GM23338 (cell line): ENCODE results near the gene R3HDM4. TPM values are rescaled to one million over a fixed set of nuclear protein-coding genes. Genes with fewer than 3 reads are reported as not detected.

ENCODE experiments used
- ATAC-seq: fragments of 200-7000 bp; cut with Tn5 transposase; 3 replicates; pipeline ENCODE4 v1.9.1; 2020
- DNase-seq: peaks from one replicate; pipeline ENCODE4 v3.0.0-alpha.2; 2015; ENCODE audit warnings: low spot score
- H2AFZ ChIP-seq: fragments of 200-600 bp; sonication (generic); 2 replicates; pipeline ENCODE4 v1.8.0; 2016; ENCODE audit warnings: antibody characterized with exemption, mild to moderate bottlenecking, moderate library complexity
- H3F3A ChIP-seq: fragments of 200-600 bp; sonication (generic); replicated peaks from 2 replicates; pipeline ENCODE4 v1.8.0; 2017; ENCODE audit warnings: antibody characterized with exemption, mixed run types, low read depth
- H3K27ac ChIP-seq: fragments of 200-600 bp; sonication (generic); 2 replicates; pipeline ENCODE4 v1.6.1; 2016; ENCODE audit warnings: low read depth
- H3K27me3 ChIP-seq: fragments of 200-600 bp; sonication (generic); 2 replicates; pipeline ENCODE4 v1.8.0; 2016; ENCODE audit warnings: mild to moderate bottlenecking, mixed run types, moderate library complexity; ENCODE audit not compliant: insufficient read depth
- H3K36me3 ChIP-seq: fragments of 200-600 bp; sonication (generic); 2 replicates; pipeline ENCODE4 v1.8.0; 2016; ENCODE audit warnings: mild to moderate bottlenecking; ENCODE audit not compliant: insufficient read depth
- H3K4me1 ChIP-seq: fragments of 200-600 bp; sonication (generic); 2 replicates; pipeline ENCODE4 v1.8.0; 2016; ENCODE audit warnings: mild to moderate bottlenecking, moderate library complexity; ENCODE audit not compliant: insufficient read depth
- H3K4me2 ChIP-seq: fragments of 200-600 bp; sonication (generic); 2 replicates; pipeline ENCODE4 v1.7.1; 2017; ENCODE audit warnings: mixed run types
- H3K4me3 ChIP-seq: fragments of 200-600 bp; sonication (generic); 2 replicates; pipeline ENCODE4 v1.6.1; 2016; ENCODE audit warnings: mixed run types
- H3K79me2 ChIP-seq: fragments of 200-600 bp; sonication (generic); replicated peaks from 2 replicates; pipeline ENCODE4 v1.8.0; 2017; ENCODE audit warnings: mild to moderate bottlenecking; ENCODE audit not compliant: insufficient read depth
- H3K9me2 ChIP-seq: fragments of 200-600 bp; sonication (generic); 2 replicates; pipeline ENCODE4 v1.8.0; 2017; ENCODE audit not compliant: insufficient read depth
- H4K20me1 ChIP-seq: fragments of 200-600 bp; sonication (generic); replicated peaks from 2 replicates; pipeline ENCODE4 v1.8.0; 2017; ENCODE audit warnings: mild to moderate bottlenecking; ENCODE audit not compliant: insufficient read depth
- H3K27ac Mint-ChIP-seq: 2 replicates; pipeline ENCODE4 v1.8.0; 2020; ENCODE audit warnings: inconsistent platforms, mild to moderate bottlenecking, moderate library complexity, mixed read lengths
- H3K27me3 Mint-ChIP-seq: 3 replicates; pipeline ENCODE4 v1.8.0; 2022; ENCODE audit warnings: low read depth, mild to moderate bottlenecking, moderate library complexity, mixed read lengths, inconsistent platforms; ENCODE audit not compliant: insufficient read depth, poor library complexity
- H3K36me3 Mint-ChIP-seq: 3 replicates; pipeline ENCODE4 v1.8.0; 2021; ENCODE audit warnings: low read depth, mild to moderate bottlenecking, inconsistent platforms, moderate library complexity, mixed read lengths
- H3K4me1 Mint-ChIP-seq: 3 replicates; pipeline ENCODE4 v1.8.0; 2020; ENCODE audit warnings: mild to moderate bottlenecking, inconsistent platforms, mixed read lengths
- H3K4me3 Mint-ChIP-seq: 3 replicates; pipeline ENCODE4 v1.8.0; 2021; ENCODE audit warnings: moderate library complexity, mild to moderate bottlenecking, inconsistent platforms, mixed read lengths
- H3K9me3 Mint-ChIP-seq: 3 replicates; pipeline ENCODE4 v1.8.0; 2020; ENCODE audit warnings: moderate library complexity, mild to moderate bottlenecking, inconsistent platforms, mixed read lengths
- CREB1 ChIP-seq: fragments of 250-450 bp; sonication (Bioruptor Pico); IDR thresholded peaks from 2 replicates; pipeline ENCODE4 v1.5.0; 2020; ENCODE audit warnings: low read depth, mild to moderate bottlenecking, moderate library complexity
- EZH2 ChIP-seq: fragments of 200-600 bp; sonication (generic); IDR thresholded peaks from one replicate; pipeline ENCODE4 v1.8.0; 2017; ENCODE audit warnings: antibody characterized with exemption, mild to moderate bottlenecking, low read depth; ENCODE audit not compliant: unreplicated experiment
- EZH2phosphoT487 ChIP-seq: fragments of 200-600 bp; sonication (generic); IDR thresholded peaks from one replicate; pipeline ENCODE4 v1.8.1; 2018; ENCODE audit warnings: antibody characterized with exemption; ENCODE audit not compliant: unreplicated experiment
- NANOG ChIP-seq: IDR thresholded peaks from 2 replicates; pipeline ENCODE4 v1.6.1; 2016; ENCODE audit warnings: antibody characterized with exemption, borderline replicate concordance
- POLR2AphosphoS5 ChIP-seq: IDR thresholded peaks from 2 replicates; pipeline ENCODE4 v1.6.1; 2016; ENCODE audit warnings: antibody characterized with exemption, low read depth
- ZNF114 ChIP-seq: fragments of 250-450 bp; sonication (Bioruptor Pico); IDR thresholded peaks from 2 replicates; pipeline ENCODE4 v1.5.0; 2020; ENCODE audit warnings: mild to moderate bottlenecking, moderate library complexity
- ZNF331 ChIP-seq: fragments of 250-450 bp; sonication (Bioruptor Pico); IDR thresholded peaks from 2 replicates; pipeline ENCODE4 v1.5.0; 2020; ENCODE audit warnings: low read depth, mild to moderate bottlenecking, moderate library complexity
- polyA plus RNA-seq: library from polyadenylated mRNA; unstranded; fragments of >200 nt; fragmentation: Nextera tagmentation; extraction: Ambion mirVana; gene quantifications from 2 replicates; pipeline ENCODE4 v1.2.1, GENCODE V29; 2016
- total RNA-seq: library from RNA; depleted of rRNA; stranded (reverse); fragments of >200 nt; shearing (Covaris generic); gene quantifications from 2 replicates; pipeline ENCODE4 v1.2.3, GENCODE V29; 2014
- TF ChIP-seq, protein P1 (sequence below): IDR thresholded peaks from 2 replicates; pipeline ENCODE4 v1.6.1; 2016; ENCODE audit warnings: antibody characterized with exemption
- TF ChIP-seq, protein P2 (sequence below), 2 experiments: fragments of 200-600 bp in 1 of 2; sonication (generic) in 1 of 2; conservative IDR thresholded peaks; 2 replicates each; pipeline versions ENCODE4 v1.5.1 to v1.6.1; 2016 to 2017; ENCODE audit warnings: antibody characterized with exemption in 2 of 2, low read depth in 2 of 2, mild to moderate bottlenecking in 2 of 2, moderate library complexity in 1 of 2
- TF ChIP-seq, protein P3 (sequence below): IDR thresholded peaks from one replicate; pipeline ENCODE4 v1.6.1; 2018; ENCODE audit warnings: antibody characterized with exemption; ENCODE audit not compliant: unreplicated experiment

The R3HDM4 gene
- total and polyA plus RNA-seq, 2 experiments from 2014 or later, result 76.5 to 87.1 TPM

DNA sequence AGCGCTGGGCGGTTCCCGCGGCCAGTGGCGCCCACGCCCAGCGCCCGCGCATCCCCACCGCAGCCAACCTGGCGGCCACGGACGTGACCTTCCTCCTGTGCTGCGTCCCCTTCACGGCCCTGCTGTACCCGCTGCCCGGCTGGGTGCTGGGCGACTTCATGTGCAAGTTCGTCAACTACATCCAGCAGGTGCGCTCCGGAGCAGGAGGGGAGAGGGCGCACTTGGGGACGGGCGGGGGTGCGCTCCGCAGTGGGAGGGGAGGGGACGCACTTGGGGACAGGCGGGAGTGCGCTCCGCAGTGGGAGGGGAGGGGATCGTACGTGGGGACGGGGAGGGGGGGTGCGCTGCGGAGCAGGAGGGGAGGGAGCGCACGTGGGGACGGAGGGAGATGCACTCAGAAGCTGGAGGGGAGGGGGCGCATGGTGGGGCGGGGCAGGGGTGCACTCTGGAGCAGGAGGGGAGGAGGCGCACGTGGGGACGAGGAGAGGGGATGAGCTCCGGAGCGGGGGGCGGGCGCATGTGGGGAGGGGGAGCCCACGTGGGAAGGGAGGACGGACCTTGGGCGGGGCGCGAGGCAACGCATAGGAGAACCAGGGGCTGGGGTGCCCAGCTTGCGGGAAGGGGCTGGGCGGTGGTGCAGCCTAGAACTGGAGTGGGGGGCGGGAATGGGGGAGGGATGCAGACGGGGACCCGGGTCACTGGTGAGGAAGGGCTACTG lies 5.6 kb upstream of the R3HDM4 start:
- Histone ChIP-seq H3K36me3 (no peaks in the 10 kb centered on the region), H3F3A (peaks cover 16% of the 10 kb centered on the region), H2AFZ (peak overlapping the region; percentile 74; the same call in 1 of the 2 replicates), H3K4me1 (no peaks in the 10 kb centered on the region; the same call in 1 of the 2 replicates), H3K4me2 (peak overlapping the region; percentile 87), H3K27ac (no peak overlapping the region), H3K27me3 (peaks cover 87% of the 10 kb centered on the region), H4K20me1 (no peaks in the 10 kb centered on the region; the same call in 1 of the 2 replicates), H3K79me2 (no peaks in the 10 kb centered on the region), H3K4me3 (peak overlapping the region; percentile 72), H3K9me2 (no peaks in the 10 kb centered on the region)
- no peak overlapping the region for H3K27ac Mint-ChIP-seq
- H3K4me3 Mint-ChIP-seq, result peak overlapping the region; percentile 46; the same call in 2 of the 3 replicates
- H3K9me3 Mint-ChIP-seq, result no peaks in the 10 kb centered on the region
- peaks cover 7% of the 10 kb centered on the region; the same call in 2 of the 3 replicates for H3K4me1 Mint-ChIP-seq
- DNase-seq (peak; percentile 74), ATAC-seq (peak; percentile 9)
- TF ChIP-seq, protein P1, sequence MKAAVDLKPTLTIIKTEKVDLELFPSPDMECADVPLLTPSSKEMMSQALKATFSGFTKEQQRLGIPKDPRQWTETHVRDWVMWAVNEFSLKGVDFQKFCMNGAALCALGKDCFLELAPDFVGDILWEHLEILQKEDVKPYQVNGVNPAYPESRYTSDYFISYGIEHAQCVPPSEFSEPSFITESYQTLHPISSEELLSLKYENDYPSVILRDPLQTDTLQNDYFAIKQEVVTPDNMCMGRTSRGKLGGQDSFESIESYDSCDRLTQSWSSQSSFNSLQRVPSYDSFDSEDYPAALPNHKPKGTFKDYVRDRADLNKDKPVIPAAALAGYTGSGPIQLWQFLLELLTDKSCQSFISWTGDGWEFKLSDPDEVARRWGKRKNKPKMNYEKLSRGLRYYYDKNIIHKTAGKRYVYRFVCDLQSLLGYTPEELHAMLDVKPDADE, result no peak
- TF ChIP-seq NANOG (no peak), CREB1 (no peak)
- no peaks in the 10 kb centered on the region for H3K36me3 Mint-ChIP-seq
- peaks cover 56% of the 10 kb centered on the region for H3K27me3 Mint-ChIP-seq

DNA sequence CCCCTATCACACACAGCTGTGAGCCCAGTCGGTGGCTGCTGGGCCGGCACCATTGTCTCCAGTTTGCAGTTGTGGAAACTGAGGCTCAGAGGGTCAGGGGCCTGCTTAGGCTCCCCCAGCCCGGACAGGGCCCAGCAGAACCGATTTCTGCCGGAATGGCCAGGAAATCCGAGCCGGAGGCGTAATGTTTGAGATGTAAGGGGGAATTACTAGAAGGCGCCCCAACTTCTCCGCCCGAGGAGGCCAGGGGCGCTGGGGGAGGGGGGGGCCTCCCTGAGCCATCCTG lies 5.1 kb upstream of the R3HDM4 start:
- H4K20me1 ChIP-seq, result no peaks in the 10 kb centered on the region; the same call in 1 of the 2 replicates
- peaks cover 18% of the 10 kb centered on the region for H3F3A ChIP-seq
- H3K9me2 ChIP-seq, result no peaks in the 10 kb centered on the region
- peak overlapping the region; percentile 67 for H3K4me3 Mint-ChIP-seq
- H3K4me2 ChIP-seq, result peak overlapping the region; percentile 87
- H3K4me1 Mint-ChIP-seq, result peaks cover 4% of the 10 kb centered on the region; the same call in 2 of the 3 replicates
- H3K4me3 ChIP-seq, result peak overlapping the region; percentile 72
- ATAC-seq (no peak), DNase-seq (no peak)
- no peaks in the 10 kb centered on the region for H3K36me3 Mint-ChIP-seq
- no peak overlapping the region for H3K27ac ChIP-seq
- no peaks in the 10 kb centered on the region for H3K9me3 Mint-ChIP-seq
- peaks cover 56% of the 10 kb centered on the region for H3K27me3 Mint-ChIP-seq
- H3K4me1 ChIP-seq, result no peaks in the 10 kb centered on the region; the same call in 1 of the 2 replicates
- TF ChIP-seq EZH2 (peak; percentile 19), ZNF114 (CRISPR knock-in tag) (no peak)
- no peaks in the 10 kb centered on the region for H3K79me2 ChIP-seq
- H3K36me3 ChIP-seq, result no peaks in the 10 kb centered on the region
- H3K27me3 ChIP-seq, result peaks cover 88% of the 10 kb centered on the region
- peak overlapping the region; percentile 74 for H2AFZ ChIP-seq
- H3K27ac Mint-ChIP-seq, result no peak overlapping the region

DNA sequence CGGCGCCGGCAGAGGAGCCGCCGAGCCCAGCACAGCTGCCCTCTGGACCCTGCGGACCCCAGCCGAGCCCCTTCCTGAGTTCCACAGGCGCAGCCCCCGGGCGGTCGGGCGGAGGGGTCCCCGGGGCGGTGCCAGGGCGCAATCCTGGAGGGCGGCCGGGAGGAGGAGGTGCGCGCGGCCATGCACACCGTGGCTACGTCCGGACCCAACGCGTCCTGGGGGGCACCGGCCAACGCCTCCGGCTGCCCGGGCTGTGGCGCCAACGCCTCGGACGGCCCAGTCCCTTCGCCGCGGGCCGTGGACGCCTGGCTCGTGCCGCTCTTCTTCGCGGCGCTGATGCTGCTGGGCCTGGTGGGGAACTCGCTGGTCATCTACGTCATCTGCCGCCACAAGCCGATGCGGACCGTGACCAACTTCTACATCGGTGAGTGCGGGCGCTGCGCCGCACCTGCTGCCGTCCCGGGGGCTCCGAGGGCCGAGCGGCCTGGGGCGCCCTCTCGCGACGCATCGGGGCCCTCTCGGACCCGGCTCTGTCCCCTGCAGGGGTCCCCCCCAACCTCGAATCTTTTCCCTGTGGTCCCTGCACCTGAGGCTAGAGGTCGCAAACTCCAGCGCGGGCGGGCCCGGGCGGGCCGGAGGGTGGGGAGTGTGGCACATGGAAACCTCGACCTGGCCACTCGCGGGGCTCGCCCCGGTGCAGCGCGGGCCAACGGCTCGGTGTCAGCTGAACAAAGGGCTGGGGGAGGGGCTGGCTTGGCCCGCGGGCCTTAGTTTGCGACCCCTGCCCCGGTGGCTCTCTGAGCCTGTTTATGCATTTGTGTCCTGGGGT lies 4.5 kb upstream of the R3HDM4 start, which contains the start of gene KISS1R:
TSS of gene KISS1R (plus strand) at position 11 of the 829 bp plus-strand sequence. CDS start at position 181, 170 bp downstream.
- H3K9me2 ChIP-seq, result no peaks in the 10 kb centered on the region
- Mint-ChIP-seq H3K27ac (no peak within 1 kb of the TSS), H3K36me3 (no peaks in the 10 kb centered on the region), H3K4me1 (peaks cover 4% of the 10 kb centered on the region; the same call in 2 of the 3 replicates), H3K4me3 (peak within 1 kb of the TSS; percentile 67), H3K27me3 (peaks cover 56% of the 10 kb centered on the region), H3K9me3 (no peaks in the 10 kb centered on the region)
- ATAC-seq (peak; percentile 64), DNase-seq (peak; percentile 93)
- peaks cover 18% of the 10 kb centered on the region for H3F3A ChIP-seq
- no peaks in the 10 kb centered on the region; the same call in 1 of the 2 replicates for H4K20me1 ChIP-seq
- H3K4me2 ChIP-seq, result peak within 1 kb of the TSS; percentile 87
- H3K36me3 ChIP-seq, result no peaks in the 10 kb centered on the region
- H3K27ac ChIP-seq, result no peak within 1 kb of the TSS
- H3K27me3 ChIP-seq, result peaks cover 87% of the 10 kb centered on the region
- peak within 1 kb of the TSS; percentile 94 for H2AFZ ChIP-seq
- peak within 1 kb of the TSS; percentile 72 for H3K4me3 ChIP-seq
- H3K79me2 ChIP-seq, result no peaks in the 10 kb centered on the region
- H3K4me1 ChIP-seq, result no peaks in the 10 kb centered on the region; the same call in 1 of the 2 replicates
- TF ChIP-seq POLR2AphosphoS5, result peak; percentile 23; the same call in 1 of the 2 replicates
- TF ChIP-seq ZNF331, result no peak
- TF ChIP-seq EZH2phosphoT487, result no peak
- TF ChIP-seq, protein P2, sequence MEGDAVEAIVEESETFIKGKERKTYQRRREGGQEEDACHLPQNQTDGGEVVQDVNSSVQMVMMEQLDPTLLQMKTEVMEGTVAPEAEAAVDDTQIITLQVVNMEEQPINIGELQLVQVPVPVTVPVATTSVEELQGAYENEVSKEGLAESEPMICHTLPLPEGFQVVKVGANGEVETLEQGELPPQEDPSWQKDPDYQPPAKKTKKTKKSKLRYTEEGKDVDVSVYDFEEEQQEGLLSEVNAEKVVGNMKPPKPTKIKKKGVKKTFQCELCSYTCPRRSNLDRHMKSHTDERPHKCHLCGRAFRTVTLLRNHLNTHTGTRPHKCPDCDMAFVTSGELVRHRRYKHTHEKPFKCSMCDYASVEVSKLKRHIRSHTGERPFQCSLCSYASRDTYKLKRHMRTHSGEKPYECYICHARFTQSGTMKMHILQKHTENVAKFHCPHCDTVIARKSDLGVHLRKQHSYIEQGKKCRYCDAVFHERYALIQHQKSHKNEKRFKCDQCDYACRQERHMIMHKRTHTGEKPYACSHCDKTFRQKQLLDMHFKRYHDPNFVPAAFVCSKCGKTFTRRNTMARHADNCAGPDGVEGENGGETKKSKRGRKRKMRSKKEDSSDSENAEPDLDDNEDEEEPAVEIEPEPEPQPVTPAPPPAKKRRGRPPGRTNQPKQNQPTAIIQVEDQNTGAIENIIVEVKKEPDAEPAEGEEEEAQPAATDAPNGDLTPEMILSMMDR (conservative IDR thresholded peaks at IDR 0.05; ENCODE audit: low read depth in 2 of 2), result peak; percentile 65 to 88
- TF ChIP-seq, protein P3, sequence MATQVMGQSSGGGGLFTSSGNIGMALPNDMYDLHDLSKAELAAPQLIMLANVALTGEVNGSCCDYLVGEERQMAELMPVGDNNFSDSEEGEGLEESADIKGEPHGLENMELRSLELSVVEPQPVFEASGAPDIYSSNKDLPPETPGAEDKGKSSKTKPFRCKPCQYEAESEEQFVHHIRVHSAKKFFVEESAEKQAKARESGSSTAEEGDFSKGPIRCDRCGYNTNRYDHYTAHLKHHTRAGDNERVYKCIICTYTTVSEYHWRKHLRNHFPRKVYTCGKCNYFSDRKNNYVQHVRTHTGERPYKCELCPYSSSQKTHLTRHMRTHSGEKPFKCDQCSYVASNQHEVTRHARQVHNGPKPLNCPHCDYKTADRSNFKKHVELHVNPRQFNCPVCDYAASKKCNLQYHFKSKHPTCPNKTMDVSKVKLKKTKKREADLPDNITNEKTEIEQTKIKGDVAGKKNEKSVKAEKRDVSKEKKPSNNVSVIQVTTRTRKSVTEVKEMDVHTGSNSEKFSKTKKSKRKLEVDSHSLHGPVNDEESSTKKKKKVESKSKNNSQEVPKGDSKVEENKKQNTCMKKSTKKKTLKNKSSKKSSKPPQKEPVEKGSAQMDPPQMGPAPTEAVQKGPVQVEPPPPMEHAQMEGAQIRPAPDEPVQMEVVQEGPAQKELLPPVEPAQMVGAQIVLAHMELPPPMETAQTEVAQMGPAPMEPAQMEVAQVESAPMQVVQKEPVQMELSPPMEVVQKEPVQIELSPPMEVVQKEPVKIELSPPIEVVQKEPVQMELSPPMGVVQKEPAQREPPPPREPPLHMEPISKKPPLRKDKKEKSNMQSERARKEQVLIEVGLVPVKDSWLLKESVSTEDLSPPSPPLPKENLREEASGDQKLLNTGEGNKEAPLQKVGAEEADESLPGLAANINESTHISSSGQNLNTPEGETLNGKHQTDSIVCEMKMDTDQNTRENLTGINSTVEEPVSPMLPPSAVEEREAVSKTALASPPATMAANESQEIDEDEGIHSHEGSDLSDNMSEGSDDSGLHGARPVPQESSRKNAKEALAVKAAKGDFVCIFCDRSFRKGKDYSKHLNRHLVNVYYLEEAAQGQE, result no peak
- peak; percentile 12 for TF ChIP-seq EZH2
